ENCODE results near the gene IL2. TPM values are rescaled to one million over a fixed set of nuclear protein-coding genes. Genes with fewer than 3 reads are reported as not detected.
A peak's percentile ranks its signal among the peaks of the same experiment; 100 is the strongest.

Gene IL2
- total RNA-seq, 1 experiment from 2014 or later: not detected

DNA sequence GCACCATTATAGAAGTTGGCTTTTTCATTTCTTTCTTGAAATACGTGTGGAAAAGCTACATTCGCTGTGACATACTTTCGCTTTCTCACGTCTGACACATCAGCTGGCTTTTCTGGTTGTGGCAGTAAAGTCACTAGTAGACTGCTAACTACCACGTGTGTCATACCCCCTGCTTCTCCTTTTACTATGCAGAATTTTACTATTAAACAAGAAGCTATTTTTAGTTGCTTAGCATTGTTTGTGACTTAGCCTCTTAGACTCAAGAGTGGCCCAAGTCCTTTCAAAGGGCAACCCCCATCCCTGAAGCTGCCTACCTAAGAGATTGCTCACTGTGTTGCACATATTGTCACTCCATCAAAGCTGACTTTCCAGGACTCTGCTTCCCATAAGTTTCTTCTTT is 2.1 kb upstream of the IL2 start:
- DNase-seq: no peak
- ChIA-PET CTCF (no interaction called here), POLR2A (no interaction called here)

DNA sequence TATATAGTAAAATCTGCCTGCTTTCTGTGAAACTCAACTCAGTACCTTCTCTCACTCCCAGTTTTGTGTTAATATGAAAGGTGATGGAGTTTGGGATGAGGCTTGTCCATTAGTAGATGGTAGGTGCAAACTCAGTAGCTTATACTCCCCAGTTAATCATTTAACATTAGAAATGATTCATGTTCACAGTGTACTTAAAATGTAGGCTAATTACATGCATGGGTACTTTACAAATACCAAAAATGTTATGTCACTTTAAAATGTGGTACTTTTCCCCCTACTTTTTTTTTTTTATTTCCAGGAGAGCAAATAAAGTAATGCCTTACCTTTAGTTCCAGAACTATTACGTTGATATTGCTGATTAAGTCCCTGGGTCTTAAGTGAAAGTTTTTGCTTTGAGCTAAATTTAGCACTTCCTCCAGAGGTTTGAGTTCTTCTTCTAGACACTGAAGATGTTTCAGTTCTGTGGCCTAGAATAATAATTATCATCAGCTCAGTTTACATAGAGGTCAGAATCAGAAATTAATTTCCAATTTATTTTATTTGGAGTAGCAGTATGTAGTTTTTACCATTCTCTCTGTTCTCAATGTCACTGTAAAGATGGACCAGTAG is 3.0 kb downstream of the IL2 start:
- Mint-ChIP-seq H3K36me3 (ENCODE audit: insufficient read depth, unreplicated experiment) (no peaks in the 10 kb centered on the region), H3K9me3 (ENCODE audit: unreplicated experiment) (no peaks in the 10 kb centered on the region), H3K27me3 (ENCODE audit: insufficient read depth, unreplicated experiment) (no peaks in the 10 kb centered on the region), H3K4me1 (ENCODE audit: low read depth, unreplicated experiment) (no peaks in the 10 kb centered on the region), H3K4me3 (ENCODE audit: unreplicated experiment) (no peak overlapping the region), H3K27ac (ENCODE audit: unreplicated experiment) (no peak overlapping the region)
- ChIA-PET POLR2A (no interaction called here), CTCF (interaction anchor here (1.0 kb wide), 1 partner anchor 125 kb away, joined by 3 read pairs; no protein-coding TSS in a partner anchor)
- Histone ChIP-seq H3K4me3 (ENCODE audit: low read depth, low read length) (no peak overlapping the region), H3K4me1 (no peaks in the 10 kb centered on the region), H3K36me3 (ENCODE audit: control insufficient read depth, insufficient read depth, low read length) (no peaks in the 10 kb centered on the region), H3K9me3 (no peaks in the 10 kb centered on the region), H3K27me3 (replicated peaks; ENCODE audit: control insufficient read depth, insufficient read depth, low read length) (no peaks in the 10 kb centered on the region)
- no peak for DNase-seq
- no TSS peak for BruUV-seq (replicated peaks)
- TF ChIP-seq, protein P1, sequence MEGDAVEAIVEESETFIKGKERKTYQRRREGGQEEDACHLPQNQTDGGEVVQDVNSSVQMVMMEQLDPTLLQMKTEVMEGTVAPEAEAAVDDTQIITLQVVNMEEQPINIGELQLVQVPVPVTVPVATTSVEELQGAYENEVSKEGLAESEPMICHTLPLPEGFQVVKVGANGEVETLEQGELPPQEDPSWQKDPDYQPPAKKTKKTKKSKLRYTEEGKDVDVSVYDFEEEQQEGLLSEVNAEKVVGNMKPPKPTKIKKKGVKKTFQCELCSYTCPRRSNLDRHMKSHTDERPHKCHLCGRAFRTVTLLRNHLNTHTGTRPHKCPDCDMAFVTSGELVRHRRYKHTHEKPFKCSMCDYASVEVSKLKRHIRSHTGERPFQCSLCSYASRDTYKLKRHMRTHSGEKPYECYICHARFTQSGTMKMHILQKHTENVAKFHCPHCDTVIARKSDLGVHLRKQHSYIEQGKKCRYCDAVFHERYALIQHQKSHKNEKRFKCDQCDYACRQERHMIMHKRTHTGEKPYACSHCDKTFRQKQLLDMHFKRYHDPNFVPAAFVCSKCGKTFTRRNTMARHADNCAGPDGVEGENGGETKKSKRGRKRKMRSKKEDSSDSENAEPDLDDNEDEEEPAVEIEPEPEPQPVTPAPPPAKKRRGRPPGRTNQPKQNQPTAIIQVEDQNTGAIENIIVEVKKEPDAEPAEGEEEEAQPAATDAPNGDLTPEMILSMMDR (IDR thresholded peaks at IDR 0.05; ENCODE audit: insufficient read depth in 1 of 2, low read depth in 1 of 2, low read length in 1 of 2, severe bottlenecking in 1 of 2, unreplicated experiment in 1 of 2): no peak
- intact Hi-C loops (cut with micrococcal nuclease; ENCODE audit: unreplicated experiment): no loop called here

More for the DNA sequence above, 2.1 kb upstream of the IL2 start:
- intact Hi-C loops (cut with micrococcal nuclease; ENCODE audit: unreplicated experiment): no loop called here
- H3K9me3 ChIP-seq: no peaks in the 10 kb centered on the region
- no peaks in the 10 kb centered on the region for H3K4me1 ChIP-seq
- no TSS peak for BruUV-seq (replicated peaks)
- no peaks in the 10 kb centered on the region for H3K4me1 Mint-ChIP-seq (ENCODE audit: low read depth, unreplicated experiment)
- H3K4me3 ChIP-seq (ENCODE audit: low read depth, low read length): no peak overlapping the region
- H3K4me3 Mint-ChIP-seq (ENCODE audit: unreplicated experiment): peak overlapping the region; percentile 49
- H3K27ac Mint-ChIP-seq (ENCODE audit: unreplicated experiment): no peak overlapping the region
- no peaks in the 10 kb centered on the region for H3K9me3 Mint-ChIP-seq (ENCODE audit: unreplicated experiment)
- no peaks in the 10 kb centered on the region for H3K27me3 Mint-ChIP-seq (ENCODE audit: insufficient read depth, unreplicated experiment)
- no peaks in the 10 kb centered on the region for H3K36me3 ChIP-seq (ENCODE audit: control insufficient read depth, insufficient read depth, low read length)
- H3K36me3 Mint-ChIP-seq (ENCODE audit: insufficient read depth, unreplicated experiment): no peaks in the 10 kb centered on the region
- no peaks in the 10 kb centered on the region for H3K27me3 ChIP-seq (replicated peaks; ENCODE audit: control insufficient read depth, insufficient read depth, low read length)
- TF ChIP-seq, protein P1 (IDR thresholded peaks at IDR 0.05; ENCODE audit: insufficient read depth in 1 of 2, low read depth in 1 of 2, low read length in 1 of 2, severe bottlenecking in 1 of 2, unreplicated experiment in 1 of 2): no peak

DNA sequence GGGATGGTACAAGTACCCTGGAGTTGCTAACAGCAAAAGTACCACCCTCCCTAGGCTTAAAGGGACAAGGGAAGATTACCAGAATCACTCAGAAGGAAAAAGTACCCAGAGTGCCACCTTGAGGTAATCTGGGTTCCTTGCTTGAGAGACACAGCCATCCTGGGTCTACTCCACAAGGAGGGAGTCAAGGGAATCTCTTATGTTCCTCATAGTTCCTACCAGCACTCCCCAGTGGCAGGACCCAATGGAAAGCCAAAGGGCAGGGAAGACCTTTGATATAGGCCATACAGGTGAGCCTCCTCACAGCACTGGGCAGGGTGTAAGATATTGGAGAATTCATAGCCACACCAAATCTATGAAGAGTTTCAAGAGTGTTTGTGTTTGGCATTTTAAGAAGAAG is 5.7 kb downstream of the IL2 start:
- Mint-ChIP-seq H3K9me3 (ENCODE audit: unreplicated experiment) (no peaks in the 10 kb centered on the region), H3K27me3 (ENCODE audit: insufficient read depth, unreplicated experiment) (no peaks in the 10 kb centered on the region), H3K27ac (ENCODE audit: unreplicated experiment) (no peak overlapping the region), H3K36me3 (ENCODE audit: insufficient read depth, unreplicated experiment) (no peaks in the 10 kb centered on the region), H3K4me3 (ENCODE audit: unreplicated experiment) (no peak overlapping the region), H3K4me1 (ENCODE audit: low read depth, unreplicated experiment) (no peaks in the 10 kb centered on the region)
- TF ChIP-seq, protein P1 (IDR thresholded peaks at IDR 0.05; ENCODE audit: insufficient read depth in 1 of 2, low read depth in 1 of 2, low read length in 1 of 2, severe bottlenecking in 1 of 2, unreplicated experiment in 1 of 2): peak in 1 of 2 experiments; percentile 36
- Histone ChIP-seq H3K36me3 (ENCODE audit: control insufficient read depth, insufficient read depth, low read length) (no peaks in the 10 kb centered on the region), H3K4me1 (no peaks in the 10 kb centered on the region), H3K4me3 (ENCODE audit: low read depth, low read length) (no peak overlapping the region), H3K27me3 (replicated peaks; ENCODE audit: control insufficient read depth, insufficient read depth, low read length) (no peaks in the 10 kb centered on the region), H3K9me3 (no peaks in the 10 kb centered on the region)
- ChIA-PET POLR2A (no interaction called here), CTCF (no interaction called here)
- peak; percentile 36 to 42 for DNase-seq
- BruUV-seq (replicated peaks): no TSS peak
- intact Hi-C loops (cut with micrococcal nuclease; ENCODE audit: unreplicated experiment): loop anchor here (2.0 kb wide), 2 partner anchors 126 to 140 kb away; no protein-coding TSS in a partner anchor

Measured in Caco-2 (cell line).